Spleen (tissue), 7 donors: ENCODE results near the gene MBIP.

Experiments
- POLR2A ChIP-seq, 3 donors: fragments of 450-650 bp; IDR thresholded peaks; one replicate each; pipeline ENCODE4 v1.5.1; 2017; ENCODE audit warnings: antibody characterized with exemption in 3 of 3, mild to moderate bottlenecking in 1 of 3
- POLR2AphosphoS5 ChIP-seq, 3 donors: sonication (generic); formaldehyde crosslinking; IDR thresholded peaks; one replicate each; pipeline ENCODE4 v1.5.1; 2017; ENCODE audit warnings: antibody characterized with exemption in 3 of 3
- TF ChIP-seq, protein P1 (sequence below), 11 experiments: fragments of 200-600 bp in 7 of 11; fragments of 450-650 bp in 4 of 11; sonication (generic) in 4 of 11; IDR thresholded peaks in 8 of 11; conservative IDR thresholded peaks in 3 of 11; 1 replicate in 7 of 11; 2 replicates in 4 of 11; pipeline versions ENCODE4 v1.4.0 to v1.8.0; 2016 to 2021; ENCODE audit warnings: antibody characterized with exemption in 11 of 11, inconsistent platforms in 4 of 11, mild to moderate bottlenecking in 1 of 11
- donor health status: DM: no; HTN: no; CAD: no; lungs with moderate emphysema.
- donor health status: DM: no; HTN: no; CAD: no.
- donor health status: DM: no; HTN: no; CAD: no.

- TF ChIP-seq, protein P1, sequence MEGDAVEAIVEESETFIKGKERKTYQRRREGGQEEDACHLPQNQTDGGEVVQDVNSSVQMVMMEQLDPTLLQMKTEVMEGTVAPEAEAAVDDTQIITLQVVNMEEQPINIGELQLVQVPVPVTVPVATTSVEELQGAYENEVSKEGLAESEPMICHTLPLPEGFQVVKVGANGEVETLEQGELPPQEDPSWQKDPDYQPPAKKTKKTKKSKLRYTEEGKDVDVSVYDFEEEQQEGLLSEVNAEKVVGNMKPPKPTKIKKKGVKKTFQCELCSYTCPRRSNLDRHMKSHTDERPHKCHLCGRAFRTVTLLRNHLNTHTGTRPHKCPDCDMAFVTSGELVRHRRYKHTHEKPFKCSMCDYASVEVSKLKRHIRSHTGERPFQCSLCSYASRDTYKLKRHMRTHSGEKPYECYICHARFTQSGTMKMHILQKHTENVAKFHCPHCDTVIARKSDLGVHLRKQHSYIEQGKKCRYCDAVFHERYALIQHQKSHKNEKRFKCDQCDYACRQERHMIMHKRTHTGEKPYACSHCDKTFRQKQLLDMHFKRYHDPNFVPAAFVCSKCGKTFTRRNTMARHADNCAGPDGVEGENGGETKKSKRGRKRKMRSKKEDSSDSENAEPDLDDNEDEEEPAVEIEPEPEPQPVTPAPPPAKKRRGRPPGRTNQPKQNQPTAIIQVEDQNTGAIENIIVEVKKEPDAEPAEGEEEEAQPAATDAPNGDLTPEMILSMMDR (IDR thresholded peaks at IDR 0.05 in 8 of 11, conservative IDR thresholded peaks at IDR 0.05 in 3 of 11): no peak
- TF ChIP-seq POLR2A (IDR thresholded peaks at IDR 0.05) (no peak), POLR2AphosphoS5 (IDR thresholded peaks at IDR 0.05) (no peak)
Measured at GRCh38 chr14:36300337-36300736, 20.1 kb downstream of the MBIP start.
